ENCODE data around the gene PHLPP1. TPM values are rescaled to one million over a fixed set of nuclear protein-coding genes. Genes with fewer than 3 reads are reported as not detected.

Gene PHLPP1
- total RNA-seq, 4 donors from 2014 or later: 17.7 to 29.5 (median 25.5) TPM

DNA sequence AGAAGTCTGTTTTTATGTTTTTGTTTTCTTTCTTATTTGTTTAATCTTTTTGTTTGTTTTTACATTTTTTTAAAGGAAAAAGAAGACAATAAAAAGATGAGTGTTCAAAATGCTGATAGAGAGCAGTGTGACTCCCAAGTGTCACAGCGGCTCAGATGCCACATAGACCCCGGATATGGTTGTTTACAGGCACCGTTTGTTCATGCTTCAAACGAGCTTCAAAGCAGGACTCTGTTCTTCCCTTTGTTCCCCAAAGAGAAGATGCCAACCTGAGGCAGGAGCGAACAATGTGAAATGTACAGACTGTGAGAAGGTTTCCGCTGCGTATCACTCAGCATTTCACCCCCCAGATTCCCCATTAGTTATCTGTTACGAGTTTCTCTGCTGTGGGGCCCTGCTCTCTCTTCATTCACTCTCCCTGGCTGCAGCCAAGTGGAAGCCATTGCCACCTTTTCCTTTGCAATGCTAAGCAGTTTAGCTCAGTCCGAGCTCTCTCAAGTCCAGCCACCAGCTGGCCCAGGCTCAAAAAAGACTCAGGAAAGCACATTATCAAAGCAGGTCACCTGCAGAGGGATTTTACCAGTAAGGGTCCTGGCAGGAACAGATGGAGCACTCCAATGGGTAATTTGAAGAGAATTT lies 36.4 kb upstream of the PHLPP1 start:
- WGBS, 2 donors (ENCODE audit: low coverage in 1 of 2): 76 to 78% methylated on average over 4 to 9 of the region's 9 CpGs

DNA sequence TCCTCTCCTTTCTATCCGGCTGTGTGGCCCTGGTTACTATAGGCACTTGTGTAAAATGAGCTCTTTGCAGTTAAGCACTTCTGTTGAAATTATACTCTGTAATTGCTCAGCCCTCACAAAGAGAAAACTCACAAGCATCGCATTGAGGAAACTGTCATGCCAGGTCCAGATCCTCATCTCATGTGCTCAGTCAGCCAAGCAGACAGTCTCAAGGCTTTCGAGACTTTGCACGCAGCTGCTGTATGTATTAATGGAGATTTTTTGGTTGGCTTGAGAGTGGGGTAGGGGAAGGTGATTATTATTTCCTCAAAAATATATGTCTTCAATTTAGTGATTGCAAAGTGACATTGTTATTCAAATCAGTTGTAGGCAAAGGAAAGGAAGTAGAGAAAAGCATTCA lies 33.0 kb upstream of the PHLPP1 start:
- intact Hi-C loops (cut with DNase I; ENCODE audit: low total_unique reads): no loop called here
- in situ Hi-C loops (cut with MboI; ENCODE audit: low pct_ligation_motif_present in 1 of 4, low pct_unique_long_range_greater_than_20kb in 1 of 4, low sequenced_read_pairs in 3 of 4): no loop called here
- no peaks in the 10 kb centered on the region for H3K9me3 ChIP-seq
- no peaks in the 10 kb centered on the region for H3K36me3 ChIP-seq
- no peak overlapping the region for H3K27ac ChIP-seq
- no peak for DNase-seq
- WGBS, 2 donors (ENCODE audit: low coverage in 1 of 2): 61 to 80% methylated on average over 4 of the region's 4 CpGs
- TF ChIP-seq, protein P1, sequence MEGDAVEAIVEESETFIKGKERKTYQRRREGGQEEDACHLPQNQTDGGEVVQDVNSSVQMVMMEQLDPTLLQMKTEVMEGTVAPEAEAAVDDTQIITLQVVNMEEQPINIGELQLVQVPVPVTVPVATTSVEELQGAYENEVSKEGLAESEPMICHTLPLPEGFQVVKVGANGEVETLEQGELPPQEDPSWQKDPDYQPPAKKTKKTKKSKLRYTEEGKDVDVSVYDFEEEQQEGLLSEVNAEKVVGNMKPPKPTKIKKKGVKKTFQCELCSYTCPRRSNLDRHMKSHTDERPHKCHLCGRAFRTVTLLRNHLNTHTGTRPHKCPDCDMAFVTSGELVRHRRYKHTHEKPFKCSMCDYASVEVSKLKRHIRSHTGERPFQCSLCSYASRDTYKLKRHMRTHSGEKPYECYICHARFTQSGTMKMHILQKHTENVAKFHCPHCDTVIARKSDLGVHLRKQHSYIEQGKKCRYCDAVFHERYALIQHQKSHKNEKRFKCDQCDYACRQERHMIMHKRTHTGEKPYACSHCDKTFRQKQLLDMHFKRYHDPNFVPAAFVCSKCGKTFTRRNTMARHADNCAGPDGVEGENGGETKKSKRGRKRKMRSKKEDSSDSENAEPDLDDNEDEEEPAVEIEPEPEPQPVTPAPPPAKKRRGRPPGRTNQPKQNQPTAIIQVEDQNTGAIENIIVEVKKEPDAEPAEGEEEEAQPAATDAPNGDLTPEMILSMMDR (IDR thresholded peaks at IDR 0.05): no peak
- TF ChIP-seq POLR2AphosphoS5 (IDR thresholded peaks at IDR 0.05) (no peak), EP300 (IDR thresholded peaks at IDR 0.05; ENCODE audit: low read depth) (no peak), POLR2A (IDR thresholded peaks at IDR 0.05) (no peak)
- no peak overlapping the region for H3K4me3 ChIP-seq
- no peaks in the 10 kb centered on the region for H3K27me3 ChIP-seq
- H3K4me1 ChIP-seq: no peaks in the 10 kb centered on the region

More for the DNA sequence above, 36.4 kb upstream of the PHLPP1 start:
- Histone ChIP-seq H3K27me3 (no peaks in the 10 kb centered on the region), H3K27ac (no peak overlapping the region), H3K36me3 (no peaks in the 10 kb centered on the region), H3K4me3 (no peak overlapping the region), H3K9me3 (no peaks in the 10 kb centered on the region), H3K4me1 (no peaks in the 10 kb centered on the region)
- intact Hi-C loops (cut with DNase I; ENCODE audit: low total_unique reads) (no loop called here), in situ Hi-C loops (cut with MboI; ENCODE audit: low pct_ligation_motif_present in 1 of 4, low pct_unique_long_range_greater_than_20kb in 1 of 4, low sequenced_read_pairs in 3 of 4) (no loop called here)
- TF ChIP-seq POLR2AphosphoS5 (IDR thresholded peaks at IDR 0.05): no peak
- no peak for TF ChIP-seq POLR2A (IDR thresholded peaks at IDR 0.05)
- no peak for TF ChIP-seq EP300 (IDR thresholded peaks at IDR 0.05; ENCODE audit: low read depth)
- TF ChIP-seq, protein P1 (IDR thresholded peaks at IDR 0.05): no peak
- DNase-seq: no peak

DNA sequence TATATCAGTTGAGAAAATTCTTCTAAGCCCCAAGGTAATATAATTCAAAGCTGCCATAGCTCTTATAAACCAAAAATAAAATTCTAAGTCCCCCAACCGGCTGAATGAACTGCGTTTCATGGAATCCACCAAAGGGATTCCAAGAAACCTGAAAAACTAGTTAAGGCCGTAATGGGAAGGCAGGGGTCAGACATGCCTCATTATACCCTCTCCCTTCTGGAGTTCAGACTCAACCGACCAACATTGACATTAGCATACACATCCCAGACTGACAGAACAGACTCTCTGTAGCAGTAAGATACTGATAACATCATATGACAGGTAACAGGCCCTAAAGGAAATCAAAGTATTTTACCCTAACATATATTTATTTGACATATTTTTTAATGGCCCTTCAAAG lies 31.4 kb upstream of the PHLPP1 start:
- H3K27ac ChIP-seq: no peak overlapping the region
- no peaks in the 10 kb centered on the region for H3K4me1 ChIP-seq
- TF ChIP-seq POLR2AphosphoS5 (IDR thresholded peaks at IDR 0.05) (no peak), POLR2A (IDR thresholded peaks at IDR 0.05) (no peak), EP300 (IDR thresholded peaks at IDR 0.05; ENCODE audit: low read depth) (no peak)
- TF ChIP-seq, protein P1 (IDR thresholded peaks at IDR 0.05): no peak
- no peak overlapping the region for H3K4me3 ChIP-seq
- H3K36me3 ChIP-seq: no peaks in the 10 kb centered on the region
- intact Hi-C loops (cut with DNase I; ENCODE audit: low total_unique reads) (no loop called here), in situ Hi-C loops (cut with MboI; ENCODE audit: low pct_ligation_motif_present in 1 of 4, low pct_unique_long_range_greater_than_20kb in 1 of 4, low sequenced_read_pairs in 3 of 4) (no loop called here)
- WGBS, 2 donors (ENCODE audit: low coverage in 1 of 2): 63 to 85% methylated on average over 4 of the region's 4 CpGs
- DNase-seq: no peak
- H3K27me3 ChIP-seq: no peaks in the 10 kb centered on the region
- H3K9me3 ChIP-seq: peaks cover 9% of the 10 kb centered on the region in 2 donors

DNA sequence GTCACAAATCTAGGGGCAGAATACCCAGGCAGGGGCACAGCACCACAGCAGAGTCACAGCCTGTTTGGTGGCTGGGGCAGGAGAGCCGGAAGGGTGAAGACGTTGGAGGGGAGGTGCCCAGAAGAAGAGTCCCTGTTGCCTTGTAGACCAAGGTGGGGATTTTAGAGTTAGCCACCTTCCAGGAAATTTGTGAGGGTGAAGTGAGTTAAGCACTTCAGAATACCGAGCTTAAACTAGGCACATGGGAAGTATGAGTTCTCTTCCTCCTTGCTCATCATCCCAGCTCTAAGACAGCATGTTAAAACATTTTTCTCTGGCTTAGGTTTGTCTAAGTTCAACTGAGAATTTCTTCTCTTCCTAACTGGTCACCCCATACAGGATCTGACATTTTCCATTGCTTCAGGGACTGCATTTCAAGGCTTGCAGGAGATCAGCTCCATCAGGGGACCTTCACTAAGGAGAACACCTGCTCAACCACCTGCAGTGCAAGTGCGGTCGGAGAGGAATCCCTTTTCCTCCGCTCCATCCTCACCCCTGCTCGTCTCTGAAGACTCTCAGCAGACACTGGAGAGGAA lies 26.5 kb upstream of the PHLPP1 start:
- Histone ChIP-seq H3K27ac (no peak overlapping the region), H3K4me1 (no peaks in the 10 kb centered on the region), H3K27me3 (no peaks in the 10 kb centered on the region), H3K9me3 (peaks cover 12 to 13% of the 10 kb centered on the region in 2 donors), H3K36me3 (no peaks in the 10 kb centered on the region), H3K4me3 (no peak overlapping the region)
- no peak for DNase-seq
- no peak for TF ChIP-seq POLR2AphosphoS5 (IDR thresholded peaks at IDR 0.05)
- no peak for TF ChIP-seq POLR2A (IDR thresholded peaks at IDR 0.05)
- TF ChIP-seq, protein P1 (IDR thresholded peaks at IDR 0.05): no peak
- TF ChIP-seq EP300 (IDR thresholded peaks at IDR 0.05; ENCODE audit: low read depth): no peak
- intact Hi-C loops (cut with DNase I; ENCODE audit: low total_unique reads) (no loop called here), in situ Hi-C loops (cut with MboI; ENCODE audit: low pct_ligation_motif_present in 1 of 4, low pct_unique_long_range_greater_than_20kb in 1 of 4, low sequenced_read_pairs in 3 of 4) (no loop called here)
- WGBS, 2 donors (ENCODE audit: low coverage in 1 of 2): 90% methylated on average over 7 of the region's 7 CpGs; no CpG with 5 or more reads in 1 of the 2 donors
